GM10847 (cell line): ENCODE measurements around the gene GPR55.

Source experiments
- POLR2A ChIP-seq: IDR thresholded peaks from 2 replicates; pipeline ENCODE4 v1.6.1; 2011; ENCODE audit not compliant: insufficient read length; ENCODE audit errors: extremely low read depth

GPR55 gene

GRCh38 chr2:230955163-230955737, 30.2 kb upstream of the GPR55 start:
- TF ChIP-seq POLR2A = no peak

GRCh38 chr2:230954746-230955145, 29.7 kb upstream of the GPR55 start:
- no peak for TF ChIP-seq POLR2A

- TF ChIP-seq POLR2A = no peak
Observed at GRCh38 chr2:230953845-230954244, 28.8 kb upstream of the GPR55 start.

- TF ChIP-seq POLR2A = no peak
Observed at GRCh38 chr2:230952226-230952956, 27.3 kb upstream of the GPR55 start.

- no peak for TF ChIP-seq POLR2A
Observed at GRCh38 chr2:230951396-230951795, 26.4 kb upstream of the GPR55 start.

- peak; percentile 14 for TF ChIP-seq POLR2A
Observed at GRCh38 chr2:230950874-230951339, 25.9 kb upstream of the GPR55 start.

- no peak for TF ChIP-seq POLR2A
Observed at GRCh38 chr2:230949966-230950873, 25.2 kb upstream of the GPR55 start.

- TF ChIP-seq POLR2A = peak; percentile 33
Observed at GRCh38 chr2:230947908-230948365, 22.9 kb upstream of the GPR55 start.

- TF ChIP-seq POLR2A = no peak
Observed at GRCh38 chr2:230947235-230947576, 22.2 kb upstream of the GPR55 start.

GRCh38 chr2:230946429-230947234, 21.6 kb upstream of the GPR55 start:
- TF ChIP-seq POLR2A = no peak

- TF ChIP-seq POLR2A = no peak
Observed at GRCh38 chr2:230944757-230945372, 19.8 kb upstream of the GPR55 start.

GRCh38 chr2:230944123-230944653, 19.1 kb upstream of the GPR55 start:
- no peak for TF ChIP-seq POLR2A

- peak; percentile 64 for TF ChIP-seq POLR2A
Observed at GRCh38 chr2:230942920-230943896, 18.2 kb upstream of the GPR55 start.
